GM18858 (cell line): ENCODE measurements around the gene SS18L1.
A peak's percentile ranks its signal among the peaks of the same experiment; 100 is the strongest.
"Not testable (repeated sequence)": the region's sequence is repeated elsewhere in the genome, so short reads cannot be mapped to it uniquely, and the experiment has no call there.

ENCODE experiments used
- ATAC-seq: cut with Tn5 transposase; IDR thresholded peaks from one replicate; pipeline ENCODE4 v1.9.1; 2021; ENCODE audit not compliant: unreplicated experiment

The SS18L1 gene

GRCh38 chr20:62143081-62143956 is at the start of gene SS18L1, which contains the start of gene PSMA7:
Gene SS18L1, plus strand, starts transcription at chr20:62143769. Its CDS starts 52 bp downstream, at chr20:62143821.
Gene PSMA7, minus strand, starts transcription at chr20:62143394. Its CDS starts 91 bp downstream, at chr20:62143303.
- peak; percentile 54 for ATAC-seq

GRCh38 chr20:62096421-62097380 is 46.9 kb upstream of the SS18L1 start:
- ATAC-seq: no peak

- no peak for ATAC-seq
These were observed 45.6 kb upstream of the SS18L1 start for GRCh38 chr20:62097881-62098407.

GRCh38 chr20:62101078-62101477 is 42.5 kb upstream of the SS18L1 start:
- no peak for ATAC-seq

- no peak for ATAC-seq
These were observed 39.9 kb upstream of the SS18L1 start for GRCh38 chr20:62103508-62104233.

- ATAC-seq: no peak
These were observed 39.3 kb upstream of the SS18L1 start for GRCh38 chr20:62104234-62104789.

GRCh38 chr20:62104791-62105345 is 38.7 kb upstream of the SS18L1 start:
- no peak for ATAC-seq

- ATAC-seq: no peak
These were observed 38.0 kb upstream of the SS18L1 start for GRCh38 chr20:62105592-62105991.

- no peak for ATAC-seq
These were observed 32.4 kb upstream of the SS18L1 start for GRCh38 chr20:62111148-62111547.

GRCh38 chr20:62112368-62112767 is 31.2 kb upstream of the SS18L1 start:
- ATAC-seq: no peak

- ATAC-seq: no peak
These were observed 28.7 kb upstream of the SS18L1 start for GRCh38 chr20:62114894-62115293.

GRCh38 chr20:62115800-62116407 is 27.7 kb upstream of the SS18L1 start:
- ATAC-seq: not testable (repeated sequence)

- no peak for ATAC-seq
These were observed 26.8 kb upstream of the SS18L1 start for GRCh38 chr20:62116558-62117361.

- ATAC-seq: no peak
These were observed 26.3 kb upstream of the SS18L1 start for GRCh38 chr20:62117362-62117646.

GRCh38 chr20:62117658-62118057 is 25.9 kb upstream of the SS18L1 start:
- ATAC-seq: no peak

- ATAC-seq: no peak
These were observed 25.2 kb upstream of the SS18L1 start for GRCh38 chr20:62118113-62119043.

GRCh38 chr20:62119115-62119514 is 24.5 kb upstream of the SS18L1 start:
- ATAC-seq: no peak
